ENCODE measurements around the gene SLC40A1. TPM values are rescaled to one million over a fixed set of nuclear protein-coding genes. Genes with fewer than 3 reads are reported as not detected.

The SLC40A1 gene, protein sequence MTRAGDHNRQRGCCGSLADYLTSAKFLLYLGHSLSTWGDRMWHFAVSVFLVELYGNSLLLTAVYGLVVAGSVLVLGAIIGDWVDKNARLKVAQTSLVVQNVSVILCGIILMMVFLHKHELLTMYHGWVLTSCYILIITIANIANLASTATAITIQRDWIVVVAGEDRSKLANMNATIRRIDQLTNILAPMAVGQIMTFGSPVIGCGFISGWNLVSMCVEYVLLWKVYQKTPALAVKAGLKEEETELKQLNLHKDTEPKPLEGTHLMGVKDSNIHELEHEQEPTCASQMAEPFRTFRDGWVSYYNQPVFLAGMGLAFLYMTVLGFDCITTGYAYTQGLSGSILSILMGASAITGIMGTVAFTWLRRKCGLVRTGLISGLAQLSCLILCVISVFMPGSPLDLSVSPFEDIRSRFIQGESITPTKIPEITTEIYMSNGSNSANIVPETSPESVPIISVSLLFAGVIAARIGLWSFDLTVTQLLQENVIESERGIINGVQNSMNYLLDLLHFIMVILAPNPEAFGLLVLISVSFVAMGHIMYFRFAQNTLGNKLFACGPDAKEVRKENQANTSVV
- total RNA-seq (2013; cell fraction: nucleolus; rRNA removed) = 0.10 TPM in 1 of 2 replicates, not detected in the other
- total RNA-seq (2014; rRNA removed) (0.05 TPM in 1 of 2 replicates, not detected in the other), total RNA-seq (2014; rRNA removed; fragmentation: Illumina TruSeq; extraction: Trizol) (not detected in 2 replicates), total RNA-seq (2021) (0.38 and 0.61 TPM in 2 replicates), polyA plus RNA-seq (2011; rRNA removed) (0.07 and 0.08 TPM in 2 replicates), polyA plus RNA-seq (2014; fragmentation: Illumina TruSeq; extraction: Trizol) (0.01 TPM in 1 of 2 replicates, not detected in the other), polyA plus RNA-seq (2014; fragmentation: Nextera tagmentation; extraction: Ambion mirVana) (not detected), polyA plus RNA-seq (2014; rRNA removed) (not detected in 2 replicates), polyA plus RNA-seq (2016; fragmentation: Nextera tagmentation; extraction: Ambion mirVana) (not detected), polyA minus RNA-seq (2011; rRNA and poly(A)+ RNA removed) (0.88 TPM in 1 of 2 replicates, not detected in the other), Bru-seq, nascent RNA (percentile 27 among the genes with signal in this experiment), BruChase-seq, experiment 1, labeled RNA remaining after a 6-hour chase (percentile 26 among the genes with signal in this experiment), BruChase-seq, experiment 2, labeled RNA remaining after a 2-hour chase (percentile 41 among the genes with signal in this experiment)
- polyA plus RNA-seq (2011; ENCODE audit: low read depth) = not detected
- 0.05 and 0.12 TPM in 2 replicates for polyA plus RNA-seq (2011; cell fraction: cytosol; rRNA removed)
- not detected in 2 replicates for polyA plus RNA-seq (2011; cell fraction: nucleus; rRNA removed)
- polyA plus RNA-seq (2012) = not detected in 2 replicates
- polyA minus RNA-seq (2011; cell fraction: cytosol; rRNA and poly(A)+ RNA removed) = not detected in 2 replicates
- polyA minus RNA-seq (2011; cell fraction: nucleus; rRNA and poly(A)+ RNA removed) = not detected in 2 replicates
- long read RNA-seq, experiment 1, partial matches to known transcripts = 0 of 1 reads
- long read RNA-seq, experiment 1, other reads (novel, unspliced or antisense) = 0 of 1 reads
- long read RNA-seq, experiment 2, partial matches to known transcripts = 0 of 3 reads
- long read RNA-seq, experiment 2, other reads (novel, unspliced or antisense) = 0 of 3 reads

DNA sequence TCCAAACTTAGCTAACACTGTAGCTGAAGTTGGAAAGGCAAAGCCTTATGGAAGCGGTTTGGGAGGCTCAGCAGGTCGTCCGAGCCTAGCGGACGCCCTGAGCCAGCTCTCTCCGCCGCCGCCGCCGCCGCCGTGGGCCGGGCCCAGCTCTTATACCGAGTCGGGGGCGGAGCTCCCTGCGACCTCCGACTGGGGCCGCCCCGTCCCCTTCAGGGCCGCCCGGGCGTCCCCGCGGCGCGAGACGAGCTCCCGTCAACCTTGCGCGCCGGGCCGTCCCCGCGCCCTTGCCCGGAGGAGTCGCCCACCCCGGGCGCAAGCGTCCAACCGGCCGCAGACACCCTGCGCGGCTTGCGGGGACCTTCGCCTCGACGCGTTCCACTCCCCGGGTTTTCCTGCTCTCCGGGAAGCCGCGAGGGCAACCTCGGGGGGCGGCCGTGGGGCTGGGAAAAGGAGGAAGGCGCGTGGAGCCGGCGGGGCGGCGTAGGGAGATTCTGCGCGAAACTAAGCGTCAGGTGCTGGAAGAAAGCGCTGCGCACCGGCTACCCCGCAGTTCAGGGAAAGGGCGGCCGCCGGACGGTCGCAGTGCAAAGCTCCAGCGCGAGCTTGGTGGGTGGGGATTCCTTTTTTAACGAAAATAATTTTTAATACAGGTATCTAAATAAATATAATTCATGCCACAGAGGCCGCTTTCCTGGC is at the start of gene SLC40A1:
Gene SLC40A1, minus strand, starts transcription at position 129 of the 696 bp plus-strand sequence. CDS start 326 bp downstream, outside the sequence.
- RAD21 ChIA-PET (ENCODE audit: unreplicated experiment) = no interaction called here

More for the DNA sequence above, at the start of gene SLC40A1:
- SMC1A ChIA-PET (ENCODE audit: uncharacterized antibody, unreplicated experiment) = no interaction called here
- DNase-seq (ENCODE audit: low read depth, low spot score) = no peak
- no peak within 1 kb of the TSS for H3K9ac ChIP-seq (ENCODE audit: control insufficient read depth, insufficient read depth, low read length)
- no TSS peak for BruUV-seq (replicated peaks)
- H3K4me2 ChIP-seq (ENCODE audit: control insufficient read depth, insufficient read depth) = peak within 1 kb of the TSS; percentile 65; the same call in 1 of the 2 replicates
- H2AFZ ChIP-seq (ENCODE audit: control insufficient read depth, low read depth, low read length) = peak within 1 kb of the TSS; percentile 19; the same call in 1 of the 2 replicates
- no peak for FAIRE-seq
- CTCF ChIA-PET = no interaction called here
- no peaks in the 10 kb centered on the region for H3K36me3 ChIP-seq (ENCODE audit: control insufficient read depth in 2 of 2, insufficient read depth in 2 of 2, low read length in 1 of 2)
- ATAC-seq = peak; percentile 75
- H3K4me1 ChIP-seq (ENCODE audit: control insufficient read depth, insufficient read depth, low read length) = no peaks in the 10 kb centered on the region
- H3K9me3 ChIP-seq (replicated peaks; ENCODE audit: control insufficient read depth, insufficient read depth, low read length) = no peaks in the 10 kb centered on the region
- TF ChIP-seq HDAC6 (IDR thresholded peaks at IDR 0.05; ENCODE audit: unreplicated experiment) (peak; percentile 79), TCF3 (IDR thresholded peaks at IDR 0.05; ENCODE audit: borderline replicate concordance, insufficient read depth, low read depth, low read length) (no peak), SUZ12 (IDR thresholded peaks at IDR 0.05; ENCODE audit: unreplicated experiment) (peak; percentile 48), POLR2A (IDR thresholded peaks at IDR 0.05; ENCODE audit: low read depth, low read length) (peak; percentile 20; the same call in 1 of the 2 replicates), RB1 (IDR thresholded peaks at IDR 0.05; ENCODE audit: borderline replicate concordance) (no peak)
- TF ChIP-seq, protein P1, sequence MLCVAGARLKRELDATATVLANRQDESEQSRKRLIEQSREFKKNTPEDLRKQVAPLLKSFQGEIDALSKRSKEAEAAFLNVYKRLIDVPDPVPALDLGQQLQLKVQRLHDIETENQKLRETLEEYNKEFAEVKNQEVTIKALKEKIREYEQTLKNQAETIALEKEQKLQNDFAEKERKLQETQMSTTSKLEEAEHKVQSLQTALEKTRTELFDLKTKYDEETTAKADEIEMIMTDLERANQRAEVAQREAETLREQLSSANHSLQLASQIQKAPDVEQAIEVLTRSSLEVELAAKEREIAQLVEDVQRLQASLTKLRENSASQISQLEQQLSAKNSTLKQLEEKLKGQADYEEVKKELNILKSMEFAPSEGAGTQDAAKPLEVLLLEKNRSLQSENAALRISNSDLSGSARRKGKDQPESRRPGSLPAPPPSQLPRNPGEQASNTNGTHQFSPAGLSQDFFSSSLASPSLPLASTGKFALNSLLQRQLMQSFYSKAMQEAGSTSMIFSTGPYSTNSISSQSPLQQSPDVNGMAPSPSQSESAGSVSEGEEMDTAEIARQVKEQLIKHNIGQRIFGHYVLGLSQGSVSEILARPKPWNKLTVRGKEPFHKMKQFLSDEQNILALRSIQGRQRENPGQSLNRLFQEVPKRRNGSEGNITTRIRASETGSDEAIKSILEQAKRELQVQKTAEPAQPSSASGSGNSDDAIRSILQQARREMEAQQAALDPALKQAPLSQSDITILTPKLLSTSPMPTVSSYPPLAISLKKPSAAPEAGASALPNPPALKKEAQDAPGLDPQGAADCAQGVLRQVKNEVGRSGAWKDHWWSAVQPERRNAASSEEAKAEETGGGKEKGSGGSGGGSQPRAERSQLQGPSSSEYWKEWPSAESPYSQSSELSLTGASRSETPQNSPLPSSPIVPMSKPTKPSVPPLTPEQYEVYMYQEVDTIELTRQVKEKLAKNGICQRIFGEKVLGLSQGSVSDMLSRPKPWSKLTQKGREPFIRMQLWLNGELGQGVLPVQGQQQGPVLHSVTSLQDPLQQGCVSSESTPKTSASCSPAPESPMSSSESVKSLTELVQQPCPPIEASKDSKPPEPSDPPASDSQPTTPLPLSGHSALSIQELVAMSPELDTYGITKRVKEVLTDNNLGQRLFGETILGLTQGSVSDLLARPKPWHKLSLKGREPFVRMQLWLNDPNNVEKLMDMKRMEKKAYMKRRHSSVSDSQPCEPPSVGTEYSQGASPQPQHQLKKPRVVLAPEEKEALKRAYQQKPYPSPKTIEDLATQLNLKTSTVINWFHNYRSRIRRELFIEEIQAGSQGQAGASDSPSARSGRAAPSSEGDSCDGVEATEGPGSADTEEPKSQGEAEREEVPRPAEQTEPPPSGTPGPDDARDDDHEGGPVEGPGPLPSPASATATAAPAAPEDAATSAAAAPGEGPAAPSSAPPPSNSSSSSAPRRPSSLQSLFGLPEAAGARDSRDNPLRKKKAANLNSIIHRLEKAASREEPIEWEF (IDR thresholded peaks at IDR 0.05; ENCODE audit: insufficient replicate concordance, low read depth, low read length) = no peak
- whole genome bisulfite sequencing (ENCODE audit: insufficient coverage, insufficient replicate concordance, low lambda C conversion rate, missing lambda C conversion rate) = 7% methylated on average over 73 of the region's 78 CpGs
- H3K27ac ChIP-seq (ENCODE audit: control insufficient read depth, insufficient read depth) = no peak within 1 kb of the TSS
- intact Hi-C loops (cut with micrococcal nuclease; ENCODE audit: unreplicated experiment) = no loop called here
- peak within 1 kb of the TSS; percentile 27; the same call in 1 of the 2 replicates for H3K4me3 ChIP-seq
- no peaks in the 10 kb centered on the region for H4K20me1 ChIP-seq (ENCODE audit: control insufficient read depth, insufficient read depth)
- peaks cover 10 to 15% of the 10 kb centered on the region in 2 experiments for H3K27me3 ChIP-seq (replicated peaks in 1 of 2; ENCODE audit: control insufficient read depth in 2 of 2, insufficient read depth in 2 of 2, low read length in 1 of 2)
- POLR2A ChIA-PET = no interaction called here
- in situ Hi-C loops (cut with MboI) = no loop called here
- no peaks in the 10 kb centered on the region for H3K79me2 ChIP-seq (ENCODE audit: control insufficient read depth, insufficient read depth, low read length)

Measured in GM12878 (cell line).